Tibial nerve (tissue), 3 donors: ENCODE measurements around the gene TTC28.

Source experiments
- CTCF ChIP-seq, 5 experiments: fragments of 200-600 bp in 3 of 5; fragments of 450-650 bp in 2 of 5; sonication (generic) in 3 of 5; IDR thresholded peaks; one replicate each; pipeline ENCODE4 v1.5.1; 2016 to 2019; ENCODE audit warnings: antibody characterized with exemption in 5 of 5, mild to moderate bottlenecking in 3 of 5, moderate library complexity in 2 of 5
- POLR2A ChIP-seq, 2 donors: fragments of 450-650 bp; IDR thresholded peaks; one replicate each; pipeline ENCODE4 v1.6.1; 2017; ENCODE audit warnings: antibody characterized with exemption in 2 of 2, mild to moderate bottlenecking in 2 of 2, moderate library complexity in 2 of 2

- no peak for TF ChIP-seq CTCF (IDR thresholded peaks at IDR 0.05)
- no peak for TF ChIP-seq POLR2A (IDR thresholded peaks at IDR 0.05)
Measured at GRCh38 chr22:28058036-28058435, 621.6 kb downstream of the TTC28 start.
